SK-N-SH treated with all-trans-retinoic acid at 6 μM for 48 hours (cell line): ENCODE results near the gene AJUBA.

Source experiments
- ARNTL ChIP-seq: fragments of 450-650 bp; formaldehyde crosslinking; IDR thresholded peaks from 2 replicates; pipeline ENCODE4 v1.5.0; 2020; ENCODE audit warnings: low read depth, mild to moderate bottlenecking, moderate library complexity, borderline replicate concordance
- RARB ChIP-seq: fragments of 250-450 bp; sonication (Bioruptor Pico); IDR thresholded peaks from 2 replicates; pipeline ENCODE4 v1.8.0; 2021; ENCODE audit warnings: mild to moderate bottlenecking, moderate library complexity
- TOX ChIP-seq: fragments of 250-450 bp; sonication (Bioruptor Pico); IDR thresholded peaks from 2 replicates; pipeline ENCODE4 v1.8.0; 2021; ENCODE audit warnings: mild to moderate bottlenecking, moderate library complexity, borderline replicate concordance
- ZFP3 ChIP-seq: fragments of 250-450 bp; sonication (Bioruptor Pico); IDR thresholded peaks from 2 replicates; pipeline ENCODE4 v1.5.0; 2020; ENCODE audit warnings: mild to moderate bottlenecking, moderate library complexity
- ZFP30 ChIP-seq: fragments of 450-650 bp; formaldehyde crosslinking; IDR thresholded peaks from 2 replicates; pipeline ENCODE4 v1.5.0; 2022; ENCODE audit warnings: mild to moderate bottlenecking, moderate library complexity
- ZNF70 ChIP-seq: fragments of 450-650 bp; formaldehyde crosslinking; IDR thresholded peaks from 2 replicates; pipeline ENCODE4 v1.5.0; 2020; ENCODE audit warnings: mild to moderate bottlenecking, moderate library complexity

DNA sequence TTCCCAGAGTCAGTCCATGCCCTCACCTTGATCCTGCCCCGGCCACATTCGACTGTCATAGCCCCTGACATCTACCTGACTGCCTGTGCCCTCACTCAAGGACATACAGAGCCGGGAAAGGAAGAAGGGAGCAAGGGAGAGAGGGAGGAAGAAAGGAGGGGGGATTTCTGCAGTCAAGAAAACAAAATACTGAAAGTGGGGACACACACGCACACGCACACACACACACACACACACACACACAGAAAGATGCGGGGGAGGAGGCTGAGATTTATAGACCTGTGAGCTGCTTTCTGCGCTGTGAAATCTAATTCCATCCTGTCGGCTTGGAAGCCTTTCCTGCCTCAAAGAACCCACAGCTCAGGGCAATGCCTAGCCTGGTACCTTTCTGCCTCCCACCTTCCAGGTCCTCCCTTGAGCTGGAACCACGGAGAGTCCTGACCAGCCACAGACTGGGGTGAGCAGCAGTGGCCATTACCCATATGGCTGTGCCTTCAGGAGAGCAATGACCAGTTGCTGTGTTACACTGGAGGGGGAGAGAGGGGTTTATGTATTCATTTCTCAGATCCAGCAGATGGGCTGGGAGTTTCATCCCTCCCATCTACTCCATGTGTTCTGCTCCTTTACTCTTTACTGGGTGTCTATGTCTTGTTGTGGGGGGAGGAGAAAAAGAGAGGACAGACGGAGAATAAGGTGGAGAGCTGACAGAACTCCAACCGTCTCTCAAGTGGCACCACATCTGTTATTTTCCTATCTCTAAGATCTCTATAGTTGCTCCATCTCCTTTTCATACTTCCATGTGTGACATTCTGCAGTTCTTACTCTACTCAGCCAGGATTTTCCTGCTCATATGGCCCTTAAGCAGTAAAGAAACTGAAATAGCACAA lies 14.7 kb upstream of the AJUBA start:
- TF ChIP-seq TOX (CRISPR knock-in tag) (no peak), ZFP30 (CRISPR knock-in tag) (no peak), ZFP3 (CRISPR knock-in tag) (no peak), RARB (CRISPR knock-in tag) (no peak), ARNTL (CRISPR knock-in tag) (no peak), ZNF70 (no peak)
